ENCODE measurements around the gene PNPLA7. TPM values are rescaled to one million over a fixed set of nuclear protein-coding genes. Genes with fewer than 3 reads are reported as not detected.

The PNPLA7 gene
- total RNA-seq, 2 donors from 2014 or later = 3.2 to 4.6 TPM

DNA sequence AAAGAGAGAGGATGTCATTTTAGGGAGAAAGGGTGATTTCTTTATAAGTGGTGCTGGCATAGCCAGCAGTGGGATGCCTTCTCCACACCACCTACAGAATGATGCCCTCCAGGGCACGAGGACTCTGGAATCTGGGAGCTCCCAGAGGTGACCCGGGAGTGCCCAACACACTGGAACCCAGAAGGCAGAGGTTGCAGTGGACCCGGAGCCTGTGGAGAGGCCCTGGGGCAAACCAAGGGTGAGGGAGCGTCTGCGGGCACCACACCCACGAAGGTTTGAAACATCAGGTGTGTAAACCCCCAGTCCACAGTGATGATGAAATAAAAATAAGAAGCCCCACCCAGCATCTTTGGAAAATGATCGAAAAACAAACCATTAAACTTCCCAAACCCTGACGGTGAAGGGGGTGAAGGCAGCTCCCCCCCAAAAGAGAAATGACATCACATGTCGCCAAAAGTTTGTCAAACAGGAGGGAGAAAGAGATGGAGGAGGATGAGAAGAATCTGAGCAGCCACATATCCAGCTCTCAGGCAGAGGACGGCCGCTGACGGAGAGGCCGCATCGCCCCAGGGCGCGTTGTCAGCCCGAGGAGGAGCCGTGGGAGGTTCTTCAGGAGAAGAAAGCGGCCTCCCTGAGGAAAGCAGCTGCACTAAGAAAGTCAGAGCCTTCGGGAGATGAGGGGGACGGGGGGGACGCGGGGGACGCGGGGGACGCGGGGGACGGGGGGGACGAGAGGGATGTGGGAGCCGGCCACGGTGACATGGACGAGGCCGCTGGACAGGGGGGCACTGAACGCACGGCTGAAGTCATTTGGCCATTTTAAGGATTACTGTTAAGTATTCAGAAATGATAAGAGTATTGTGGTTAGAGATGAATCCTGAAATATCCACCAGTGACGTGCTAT, 47.9 kb downstream of the PNPLA7 start:
- intact Hi-C loops (cut with DNase I) = no loop called here
- DNase-seq (ENCODE audit: low spot score) = no peak

DNA sequence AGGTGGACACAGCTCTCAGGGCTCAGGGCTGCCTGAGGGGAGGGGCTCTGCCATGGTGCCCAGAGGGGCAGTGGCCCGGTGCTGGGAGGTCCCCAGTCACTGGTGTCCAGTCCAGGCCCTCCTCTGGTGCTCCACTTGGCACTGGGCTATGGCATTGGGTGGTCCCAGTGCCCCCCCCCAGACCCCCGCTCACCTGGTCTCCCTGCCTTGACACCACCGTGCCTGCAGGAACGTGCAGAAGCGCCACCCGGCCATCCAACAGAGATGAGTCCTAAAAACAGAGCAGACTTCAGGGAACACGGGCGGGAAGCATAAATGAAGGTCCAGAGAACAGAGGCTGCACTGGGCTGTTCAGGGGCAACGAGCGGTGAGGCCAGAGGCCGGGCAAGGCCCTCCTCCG, 48.7 kb downstream of the PNPLA7 start:
- DNase-seq (ENCODE audit: low spot score) = no peak
- intact Hi-C loops (cut with DNase I) = no loop called here

DNA sequence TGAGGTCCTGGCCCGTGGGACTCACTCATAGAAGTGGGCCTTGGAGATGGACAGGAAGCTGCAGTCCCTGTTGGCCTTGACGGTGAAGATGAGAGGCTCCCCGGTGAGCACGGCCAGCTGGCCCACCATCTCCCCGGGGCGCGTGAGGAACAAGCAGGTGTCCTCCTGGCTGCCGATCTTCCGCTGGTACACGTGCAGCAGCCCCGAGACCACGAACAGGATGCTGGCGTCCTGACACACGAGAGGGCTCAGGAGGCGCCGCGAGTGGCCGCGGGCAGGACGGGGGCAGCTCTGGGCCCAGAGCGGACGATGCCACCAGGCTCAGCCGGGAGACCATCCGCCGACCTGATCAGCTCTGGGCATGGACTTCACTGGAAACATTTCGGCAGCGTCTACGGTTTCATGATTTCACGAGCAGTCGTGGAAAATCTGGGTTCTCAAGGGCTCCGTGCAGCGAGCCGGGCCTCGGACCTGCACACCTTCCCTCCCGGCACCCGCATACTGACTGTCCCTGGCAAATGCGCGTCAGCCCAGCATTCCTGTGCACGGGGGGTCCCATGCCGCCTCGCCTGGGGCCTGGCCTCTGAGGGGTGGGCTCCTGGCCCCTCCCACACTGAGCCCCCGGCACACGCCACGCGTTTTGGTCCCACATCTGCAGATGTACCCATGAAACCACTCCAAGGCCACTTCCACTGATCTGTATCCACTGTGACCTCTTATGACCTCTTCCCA, 49.4 kb downstream of the PNPLA7 start:
- intact Hi-C loops (cut with DNase I) = no loop called here
- no peak for DNase-seq (ENCODE audit: low spot score)

DNA sequence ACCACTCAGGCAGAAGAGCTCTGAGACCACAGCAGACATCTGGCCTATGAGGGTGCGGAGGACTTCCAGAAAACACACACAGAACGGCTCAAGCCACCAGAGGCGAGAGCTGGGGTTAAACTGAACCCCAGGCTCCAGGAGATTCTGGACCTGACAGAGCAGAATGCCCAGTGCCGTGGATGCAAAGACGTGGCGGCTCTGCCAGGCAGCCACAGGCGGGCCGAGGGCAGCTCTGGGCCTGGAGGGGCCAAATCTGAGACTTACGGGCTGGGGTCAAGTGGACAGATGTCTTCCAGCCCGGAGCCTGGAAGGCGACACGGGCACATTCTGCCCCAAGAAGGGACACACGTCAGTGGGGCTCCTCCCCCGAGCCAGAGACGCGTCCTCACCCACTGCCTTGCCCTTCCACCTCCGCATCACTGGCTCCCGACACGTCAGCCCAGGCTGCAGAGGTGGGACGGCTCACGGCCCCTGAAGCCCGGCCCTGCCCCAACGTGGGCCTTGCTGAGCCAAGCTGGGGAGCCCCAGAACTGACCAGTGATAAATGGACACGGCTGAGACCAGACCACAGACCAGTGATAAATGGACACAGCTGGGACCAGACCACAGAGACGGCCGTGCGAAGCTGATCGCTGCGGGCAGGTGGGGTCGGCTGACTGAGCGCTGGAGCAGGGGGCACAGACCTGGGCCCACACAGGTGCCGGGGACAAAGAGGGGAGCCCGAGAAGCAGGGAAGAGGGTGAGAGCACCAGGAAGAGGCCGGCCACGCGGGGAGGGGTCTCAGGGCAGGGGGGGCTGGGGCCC, 50.1 kb downstream of the PNPLA7 start:
- DNase-seq (ENCODE audit: low spot score) = no peak
- intact Hi-C loops (cut with DNase I) = no loop called here

DNA sequence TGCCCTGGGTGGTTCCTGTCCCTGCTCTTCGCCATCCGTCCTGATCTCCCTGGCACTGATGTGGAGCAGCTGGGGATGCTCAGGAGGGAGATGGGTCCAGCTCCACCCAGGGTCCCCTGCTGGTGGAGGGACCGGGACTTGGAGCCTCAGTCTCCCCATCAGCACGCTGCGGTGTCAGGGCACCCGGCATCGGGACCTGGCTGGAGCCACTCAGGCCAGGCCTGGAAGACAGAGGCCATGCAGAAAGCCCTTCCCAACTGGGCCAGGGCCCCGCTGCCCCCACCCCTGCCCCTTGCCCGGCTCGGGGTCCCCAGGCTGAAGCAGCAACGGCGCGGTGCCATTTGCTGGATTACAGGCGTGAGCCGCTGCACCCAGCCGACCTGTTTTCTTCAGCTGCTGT, 50.8 kb downstream of the PNPLA7 start:
- no peak for DNase-seq (ENCODE audit: low spot score)
- intact Hi-C loops (cut with DNase I) = no loop called here

DNA sequence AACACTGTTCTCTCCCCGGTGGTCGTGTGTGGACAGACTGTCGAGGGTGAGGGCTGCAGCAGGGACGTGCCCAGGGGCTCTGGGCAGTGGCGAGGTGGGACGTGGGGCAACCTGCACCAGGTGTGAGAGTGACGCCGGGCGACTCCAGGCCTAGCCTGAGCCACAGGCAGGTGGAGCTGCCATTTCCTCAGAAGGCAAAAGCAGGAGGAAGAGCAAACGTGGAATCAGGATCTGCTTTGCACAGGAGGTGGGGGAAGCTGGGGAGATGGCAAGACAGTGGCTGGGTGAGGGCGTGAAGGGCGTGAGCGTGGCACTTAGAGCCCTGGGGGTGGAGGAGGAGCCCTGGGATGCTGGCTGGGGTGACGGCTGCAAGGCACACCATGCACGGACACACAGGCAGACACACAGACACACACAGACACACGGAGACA, 51.5 kb downstream of the PNPLA7 start:
- intact Hi-C loops (cut with DNase I) = no loop called here
- no peak for DNase-seq (ENCODE audit: low spot score)

DNA sequence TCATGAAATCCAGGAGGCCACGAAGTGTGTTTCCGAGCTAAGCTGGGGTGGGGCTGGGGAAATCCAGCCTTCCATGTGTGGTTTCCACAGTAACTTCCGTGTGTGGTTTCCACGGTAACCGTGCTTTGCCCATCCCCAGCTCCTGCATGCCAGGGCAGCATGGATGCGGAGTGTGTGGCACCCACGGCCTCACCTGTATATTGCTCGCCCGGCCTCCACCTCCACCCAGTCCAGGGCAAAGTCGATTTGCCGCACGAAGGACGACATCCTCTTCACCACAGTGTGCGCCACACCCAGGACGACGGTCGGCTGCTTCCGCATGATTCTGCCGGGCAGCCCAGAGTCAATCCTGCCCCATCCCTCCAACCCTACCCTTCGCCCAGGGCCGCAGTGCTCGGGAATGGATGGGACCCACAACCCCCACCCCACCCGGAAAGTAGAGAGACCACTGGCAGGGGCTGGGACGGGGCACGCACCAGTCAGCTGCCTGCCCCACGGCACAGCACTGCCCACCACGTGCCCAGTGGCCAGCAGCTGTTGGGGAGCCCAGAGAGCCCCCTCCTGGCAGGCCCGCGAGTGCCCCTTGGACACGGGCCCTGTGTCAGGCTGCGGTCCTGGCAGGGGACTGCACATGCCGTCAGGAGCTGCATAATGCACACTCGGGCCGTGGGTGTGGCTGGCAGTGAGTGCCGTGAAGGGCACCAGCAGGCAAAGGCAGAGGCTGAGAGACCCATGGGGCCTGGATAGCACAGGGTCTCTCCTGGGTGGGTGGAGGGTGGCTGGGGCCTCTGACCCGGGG, 52.1 kb downstream of the PNPLA7 start:
- DNase-seq (ENCODE audit: low spot score) = no peak

DNA sequence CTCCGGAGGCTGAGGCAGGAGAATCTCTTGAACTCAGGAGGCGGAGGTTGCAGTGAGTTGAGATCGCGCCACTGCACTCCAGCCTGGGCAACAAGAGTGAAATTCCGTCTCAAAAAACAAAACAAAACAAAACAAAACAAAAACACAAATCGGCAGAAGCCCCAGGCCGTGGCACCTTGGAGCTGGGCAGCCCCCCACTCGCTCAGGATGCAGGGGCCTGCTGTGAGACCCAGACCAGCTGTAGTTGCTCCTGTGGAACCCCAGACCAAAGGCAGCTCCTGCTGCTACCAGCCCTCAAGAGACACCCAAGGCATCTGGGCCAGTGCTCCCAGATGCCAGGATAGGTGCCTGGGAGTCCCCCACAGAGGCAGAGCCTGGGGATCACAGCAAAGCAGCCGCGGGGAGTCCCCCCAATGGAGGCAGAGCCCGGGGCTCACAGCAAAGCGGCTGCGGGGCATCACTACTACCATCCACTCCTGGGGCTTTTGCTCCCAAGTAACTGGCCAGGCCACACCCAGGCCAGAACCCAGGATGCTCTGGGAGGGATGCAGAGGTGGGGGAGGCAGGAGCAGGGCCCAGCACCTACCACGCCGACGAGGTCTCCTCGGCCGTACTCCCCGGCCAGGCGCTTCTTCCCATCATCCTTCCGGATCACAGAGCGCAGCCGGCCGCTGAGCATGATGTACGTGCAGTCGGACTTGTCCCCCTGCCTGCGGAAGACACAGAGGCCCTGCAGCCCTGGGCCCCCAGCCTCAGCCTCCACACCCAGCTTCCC, 53.4 kb downstream of the PNPLA7 start:
- intact Hi-C loops (cut with DNase I) = no loop called here
- no peak for DNase-seq (ENCODE audit: low spot score)

More for the DNA sequence above, 52.1 kb downstream of the PNPLA7 start:
- intact Hi-C loops (cut with DNase I) = no loop called here

DNA sequence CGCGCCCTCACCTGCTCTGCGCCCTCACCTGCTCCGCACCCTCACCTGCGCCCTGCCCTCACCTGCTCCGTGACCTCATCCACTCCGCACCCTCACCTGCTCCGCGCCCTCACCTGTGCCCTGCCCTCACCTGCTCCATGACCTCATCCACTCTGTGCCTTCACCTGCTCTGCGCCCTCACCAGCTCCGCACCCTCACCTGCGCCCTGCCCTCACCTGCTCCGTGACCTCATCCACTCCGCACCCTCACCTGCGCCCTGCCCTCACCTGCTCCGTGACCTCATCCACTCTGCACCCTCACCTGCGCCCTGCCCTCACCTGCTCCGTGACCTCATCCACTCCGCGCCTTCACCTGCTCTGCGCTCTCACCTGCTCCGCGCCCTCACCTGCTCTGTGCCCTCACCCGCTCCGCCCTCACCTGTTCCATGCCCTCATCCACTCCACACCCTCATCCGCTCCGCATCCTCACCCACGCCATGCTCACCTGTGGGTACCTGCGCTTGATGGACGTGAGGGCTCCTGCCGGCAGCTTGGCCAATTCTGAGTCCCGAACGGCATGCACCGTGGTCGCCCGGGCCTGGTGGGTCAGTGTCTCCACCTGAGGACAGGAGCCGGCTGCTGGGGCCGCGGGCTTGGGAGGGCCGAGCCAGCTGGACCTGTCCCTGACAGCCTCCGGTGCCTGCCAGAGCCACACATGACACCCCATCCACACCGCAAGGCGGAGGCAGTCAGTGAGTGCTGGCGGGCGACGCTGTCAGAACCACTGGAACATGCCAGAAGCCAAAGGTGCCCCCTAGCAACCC, 55.5 kb downstream of the PNPLA7 start:
- no peak for DNase-seq (ENCODE audit: low spot score)
- intact Hi-C loops (cut with DNase I) = no loop called here

DNA sequence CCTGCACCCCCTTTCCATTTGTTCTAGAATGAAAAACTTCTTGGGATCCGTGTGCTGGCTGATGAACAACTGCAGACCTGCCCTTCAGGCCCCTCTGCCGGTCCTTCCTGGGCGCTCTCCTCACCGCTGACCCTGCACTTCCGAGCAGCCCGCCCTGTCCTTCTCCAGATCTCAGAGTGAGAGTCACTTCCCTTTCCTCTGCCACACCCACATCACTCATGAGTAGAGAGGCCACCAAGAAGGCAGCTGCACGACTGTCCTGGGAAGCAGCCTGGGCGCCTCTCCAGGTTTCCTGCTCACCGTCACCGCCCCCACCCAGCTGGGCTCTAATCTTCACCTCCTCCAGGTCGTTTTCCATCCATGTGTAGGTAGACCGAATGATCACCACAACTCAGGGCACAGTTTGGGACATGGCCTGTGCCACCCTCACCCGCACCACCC, 56.1 kb downstream of the PNPLA7 start:
- peak; percentile 76 for DNase-seq (ENCODE audit: low spot score)
- intact Hi-C loops (cut with DNase I) = no loop called here

DNA sequence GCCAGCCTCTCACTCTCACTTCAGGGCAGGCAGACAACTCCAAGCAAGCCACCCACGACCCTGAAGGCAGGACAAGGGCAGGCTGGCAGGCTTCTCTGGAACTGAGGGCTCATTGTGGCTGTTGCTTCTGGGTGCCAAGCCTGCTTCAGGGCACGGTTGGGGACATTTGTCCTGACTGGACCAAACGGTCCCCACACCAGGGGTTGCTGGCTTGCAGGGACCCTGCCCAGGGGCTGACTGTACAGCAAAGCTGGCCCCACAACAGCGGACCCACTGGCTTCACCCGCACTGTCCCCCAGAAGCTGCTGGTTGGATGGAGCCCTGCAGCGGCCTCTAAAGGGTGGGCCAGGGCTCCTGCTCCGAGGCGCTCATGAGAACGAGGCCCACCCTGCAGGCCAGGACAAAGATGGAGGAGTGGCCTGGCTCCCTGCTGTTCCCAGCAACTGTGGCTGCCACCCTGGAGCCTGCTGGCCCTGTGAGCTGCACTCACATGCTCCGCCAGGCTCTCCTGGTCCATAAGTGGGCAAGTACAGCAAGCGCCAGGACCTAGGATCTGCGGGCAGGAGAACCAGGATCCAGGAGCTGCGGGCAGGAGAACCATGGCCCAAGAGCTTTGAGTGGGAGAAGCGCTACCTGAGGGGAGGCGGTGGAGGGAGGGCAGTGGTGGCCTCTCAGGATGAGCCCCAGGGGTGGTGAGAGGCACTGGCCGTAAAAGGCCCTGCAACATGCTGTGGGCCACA, 56.7 kb downstream of the PNPLA7 start:
- DNase-seq (ENCODE audit: low spot score) = peak; percentile 55

DNA sequence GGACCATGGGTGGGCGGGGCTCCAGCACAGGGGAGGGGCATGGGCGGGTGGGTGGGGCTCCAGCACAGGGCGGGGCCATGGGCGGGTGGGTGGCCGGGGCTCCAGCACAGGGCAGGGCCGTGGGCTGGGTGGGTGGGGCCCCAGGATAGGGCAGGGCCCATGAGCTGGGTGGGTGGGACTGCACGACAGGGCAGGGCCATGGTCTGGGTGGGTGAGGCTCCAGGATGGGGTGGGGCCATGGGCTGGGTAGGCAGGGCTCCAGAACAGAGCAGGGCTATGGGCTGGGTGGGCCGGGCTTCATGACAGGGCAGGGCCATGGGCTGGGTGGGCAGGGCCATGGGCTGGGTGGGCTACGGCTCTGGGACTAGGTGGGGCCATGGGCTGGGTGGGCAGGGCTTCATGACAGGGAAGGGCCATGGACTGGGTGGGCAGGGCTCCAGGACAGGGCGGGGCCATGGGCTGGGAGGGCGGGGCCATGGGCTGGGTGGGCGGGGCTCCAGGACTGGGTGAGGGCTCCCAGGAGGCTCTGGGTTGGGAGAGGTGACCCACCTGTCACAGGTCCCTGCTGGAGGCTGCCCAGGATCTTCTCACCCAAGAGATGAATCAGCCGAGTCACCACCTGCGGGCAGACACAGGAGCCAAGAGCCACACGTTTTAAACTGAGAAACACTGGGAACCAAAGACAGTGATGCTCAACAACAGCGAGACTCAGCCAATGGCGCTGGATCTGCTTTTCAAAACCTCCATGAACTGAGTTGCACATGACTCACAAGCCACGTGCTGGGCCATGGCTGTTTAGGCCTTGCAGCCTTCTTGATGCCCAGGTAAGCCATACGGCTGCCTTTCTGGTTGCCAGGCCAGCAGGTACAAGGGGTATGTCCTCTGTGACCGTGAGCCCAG, 57.5 kb downstream of the PNPLA7 start:
- intact Hi-C loops (cut with DNase I) = no loop called here

More for the DNA sequence above, 56.7 kb downstream of the PNPLA7 start:
- intact Hi-C loops (cut with DNase I) = no loop called here

DNA sequence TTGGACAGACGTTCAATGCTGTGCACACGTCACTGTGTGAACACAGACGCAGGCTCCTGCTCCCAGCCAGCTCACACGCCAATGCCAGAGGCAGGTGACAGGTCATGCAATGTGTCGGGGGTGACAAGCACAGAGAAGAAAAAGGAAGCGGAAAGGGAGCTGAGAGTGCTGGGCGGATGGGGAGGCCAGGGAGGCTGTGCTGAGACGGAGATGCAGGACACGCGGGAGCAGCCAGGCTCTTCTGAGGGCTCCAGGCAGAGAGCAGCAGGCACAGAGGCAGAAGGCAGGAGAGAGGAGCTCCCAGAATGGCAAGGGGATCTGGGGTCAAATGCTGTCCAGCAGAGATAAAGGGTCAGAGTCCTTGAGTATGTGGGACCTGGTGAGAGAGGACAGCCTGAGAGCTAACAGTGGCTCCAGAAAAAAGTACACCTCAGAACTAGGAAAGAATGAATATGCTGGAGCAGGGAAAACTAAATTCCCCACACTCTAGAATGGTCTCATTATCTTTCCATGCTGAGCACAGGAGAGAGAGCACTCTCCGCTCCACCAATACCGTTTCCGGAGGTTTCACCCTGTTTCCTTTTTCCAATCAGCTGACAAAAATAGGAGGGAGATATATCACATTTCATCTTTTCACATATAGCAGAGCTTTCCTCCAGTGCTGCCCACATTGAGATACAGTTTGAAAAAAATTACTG, 58.3 kb downstream of the PNPLA7 start:
- DNase-seq (ENCODE audit: low spot score) = peak; percentile 58
- intact Hi-C loops (cut with DNase I) = no loop called here

More for the DNA sequence above, 57.5 kb downstream of the PNPLA7 start:
- DNase-seq (ENCODE audit: low spot score) = peak; percentile 60

DNA sequence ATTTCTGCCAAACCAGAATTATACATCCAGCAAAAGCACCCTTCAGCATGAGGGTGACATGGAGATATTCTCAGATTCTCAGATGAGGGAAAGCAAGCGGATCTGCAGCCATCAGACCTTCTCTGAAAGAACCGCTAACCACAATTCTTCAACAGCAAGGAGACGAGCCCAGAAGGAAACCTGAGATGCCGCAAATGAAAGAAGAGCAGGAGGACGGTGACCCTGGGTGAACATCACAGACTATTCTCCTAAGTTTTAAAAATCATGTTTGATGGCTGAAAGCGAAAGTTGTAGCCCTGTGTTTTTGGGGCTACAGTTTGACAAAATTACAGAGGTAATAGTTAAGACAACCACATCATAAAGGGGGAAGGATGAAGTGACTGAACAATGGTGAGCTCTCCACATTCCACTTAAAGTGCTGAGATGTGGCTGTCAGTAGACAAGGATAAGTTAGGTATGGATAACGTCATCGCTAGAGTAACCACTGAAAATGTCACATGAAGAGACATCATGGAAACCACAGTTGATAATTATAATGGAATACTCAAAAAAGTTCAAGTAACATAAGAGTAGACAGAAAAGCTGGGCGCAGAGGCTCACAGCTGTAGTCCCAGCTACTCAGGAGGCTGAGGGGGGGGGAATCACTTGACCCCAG, 59.5 kb downstream of the PNPLA7 start:
- intact Hi-C loops (cut with DNase I) = no loop called here
- DNase-seq (ENCODE audit: low spot score) = no peak

DNA sequence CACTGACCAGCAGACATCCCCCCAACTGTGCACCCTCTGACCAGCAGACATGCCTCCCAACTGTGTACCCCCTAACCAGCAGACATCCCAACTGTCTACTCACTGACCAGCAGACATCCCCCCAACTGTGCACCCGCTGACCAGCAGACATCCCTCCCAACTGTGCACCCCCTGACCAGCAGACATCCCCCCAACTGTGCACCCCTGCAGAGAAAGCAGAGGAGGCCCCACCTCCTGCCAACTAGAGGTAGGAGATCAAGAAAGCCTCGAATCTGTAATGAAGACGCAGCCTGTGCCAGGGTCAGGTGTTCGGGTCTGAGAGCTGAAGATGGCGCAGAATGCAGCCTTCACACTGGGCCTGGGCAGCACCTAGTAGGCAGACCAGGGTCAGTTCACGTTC, 61.3 kb downstream of the PNPLA7 start:
- DNase-seq (ENCODE audit: low spot score) = peak; percentile 15
- intact Hi-C loops (cut with DNase I) = no loop called here
